DND-41 (cell line): ENCODE data around the gene C5orf34.
"Not testable (repeated sequence)": the region's sequence is repeated elsewhere in the genome, so short reads cannot be mapped to it uniquely, and the experiment has no call there.

Source experiments
- EZH2 ChIP-seq: IDR thresholded peaks from 3 replicates; pipeline ENCODE4 v1.6.1; 2012; ENCODE audit warnings: borderline replicate concordance, low read depth, mild to moderate bottlenecking, moderate library complexity, low read length, inconsistent platforms; ENCODE audit not compliant: severe bottlenecking
- TF ChIP-seq, protein P1 (sequence below): IDR thresholded peaks from 2 replicates; pipeline ENCODE4 v1.5.1; 2012; ENCODE audit warnings: borderline replicate concordance, low read length, moderate library complexity, mild to moderate bottlenecking; ENCODE audit not compliant: poor library complexity, severe bottlenecking; ENCODE audit errors: extremely low read depth

DNA sequence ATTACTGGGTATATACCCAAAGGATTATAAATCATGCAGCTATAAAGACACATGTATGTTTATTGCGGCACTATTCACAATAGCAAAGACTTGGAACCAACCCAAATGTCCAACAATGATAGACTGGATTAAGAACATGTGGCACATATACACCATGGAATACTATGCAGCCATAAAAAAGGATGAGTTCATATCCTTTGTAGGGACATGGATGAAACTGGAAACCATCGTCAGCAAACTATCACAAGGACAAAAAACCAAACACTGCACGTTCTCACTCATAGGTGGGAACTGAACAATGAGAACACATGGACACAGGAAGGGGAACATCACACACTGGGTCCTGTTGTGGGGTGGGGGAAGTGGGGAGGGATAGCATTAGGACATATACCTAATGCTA, 49.5 kb downstream of the C5orf34 start:
- not testable (repeated sequence) for TF ChIP-seq EZH2
- TF ChIP-seq, protein P1, sequence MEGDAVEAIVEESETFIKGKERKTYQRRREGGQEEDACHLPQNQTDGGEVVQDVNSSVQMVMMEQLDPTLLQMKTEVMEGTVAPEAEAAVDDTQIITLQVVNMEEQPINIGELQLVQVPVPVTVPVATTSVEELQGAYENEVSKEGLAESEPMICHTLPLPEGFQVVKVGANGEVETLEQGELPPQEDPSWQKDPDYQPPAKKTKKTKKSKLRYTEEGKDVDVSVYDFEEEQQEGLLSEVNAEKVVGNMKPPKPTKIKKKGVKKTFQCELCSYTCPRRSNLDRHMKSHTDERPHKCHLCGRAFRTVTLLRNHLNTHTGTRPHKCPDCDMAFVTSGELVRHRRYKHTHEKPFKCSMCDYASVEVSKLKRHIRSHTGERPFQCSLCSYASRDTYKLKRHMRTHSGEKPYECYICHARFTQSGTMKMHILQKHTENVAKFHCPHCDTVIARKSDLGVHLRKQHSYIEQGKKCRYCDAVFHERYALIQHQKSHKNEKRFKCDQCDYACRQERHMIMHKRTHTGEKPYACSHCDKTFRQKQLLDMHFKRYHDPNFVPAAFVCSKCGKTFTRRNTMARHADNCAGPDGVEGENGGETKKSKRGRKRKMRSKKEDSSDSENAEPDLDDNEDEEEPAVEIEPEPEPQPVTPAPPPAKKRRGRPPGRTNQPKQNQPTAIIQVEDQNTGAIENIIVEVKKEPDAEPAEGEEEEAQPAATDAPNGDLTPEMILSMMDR, result not testable (repeated sequence)
